ENCODE data around the gene CNTN5.

Gene CNTN5

DNA sequence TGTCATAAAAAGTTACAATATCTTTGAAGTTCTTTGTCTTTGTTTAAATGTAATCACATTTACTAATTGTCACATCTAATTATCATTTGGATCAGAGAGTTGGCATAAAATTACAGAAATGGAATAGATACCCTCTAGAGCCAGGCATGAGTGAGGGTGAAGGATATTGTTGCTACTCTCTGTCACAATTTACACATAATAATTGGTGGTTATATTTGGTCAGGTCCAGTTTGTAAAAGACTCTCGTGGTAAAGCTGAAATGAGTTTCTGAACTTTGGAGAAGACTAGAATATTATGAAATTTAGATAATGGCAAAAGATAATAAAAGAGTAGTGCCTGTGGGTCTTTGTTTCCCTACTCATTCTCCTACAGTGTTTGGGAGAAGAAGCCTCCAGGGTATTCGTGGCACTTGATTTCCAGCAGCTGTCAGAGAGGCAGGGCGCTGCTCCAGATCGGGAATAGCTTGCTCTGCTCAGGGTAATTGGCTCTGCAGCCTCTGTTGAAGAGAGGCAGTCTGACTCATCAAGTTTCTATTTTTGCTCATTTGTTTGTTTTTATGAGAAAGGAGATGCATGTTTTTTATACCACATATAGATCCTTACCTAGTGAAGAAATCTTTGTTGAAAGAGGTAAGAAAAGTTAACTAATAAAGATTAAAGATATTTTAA lies 349.9 kb downstream of the CNTN5 start:
- no peaks in the 10 kb centered on the region for H3K4me1 ChIP-seq (ENCODE audit: control insufficient read depth in 1 of 2, insufficient read depth in 2 of 2, low read length in 2 of 2)
- H4K91ac ChIP-seq (ENCODE audit: low read depth, low read length) = no peak overlapping the region
- no peak overlapping the region for H3K27ac ChIP-seq (ENCODE audit: low read depth, low read length)
- no peaks in the 10 kb centered on the region for H3K27me3 ChIP-seq (ENCODE audit: insufficient read depth, low read length)
- no peak overlapping the region for H3K9ac ChIP-seq (ENCODE audit: low read length)
- H3K9me3 ChIP-seq (ENCODE audit: insufficient read depth, low read depth, low read length) = no peaks in the 10 kb centered on the region
- peak; percentile 27 to 45 for DNase-seq
- no peak overlapping the region for H2BK5ac ChIP-seq (ENCODE audit: low read depth, low read length, poor library complexity)
- H2BK120ac ChIP-seq (ENCODE audit: insufficient read depth, low read length, poor library complexity) = no peak overlapping the region
- H3K4me3 ChIP-seq (ENCODE audit: low read depth, low read length) = no peak overlapping the region
- no peak overlapping the region for H4K12ac ChIP-seq (ENCODE audit: low read depth, low read length)
- H2BK12ac ChIP-seq (ENCODE audit: low read length) = no peak overlapping the region
- no peak overlapping the region for H4K8ac ChIP-seq (ENCODE audit: low read depth, low read length)
- H3K23ac ChIP-seq (ENCODE audit: low read length) = no peak overlapping the region
- H3K4me2 ChIP-seq (ENCODE audit: low read length) = no peak overlapping the region
- H3K14ac ChIP-seq (ENCODE audit: low read length) = no peak overlapping the region
- H3K4ac ChIP-seq (ENCODE audit: low read depth, low read length) = no peak overlapping the region
- H3K18ac ChIP-seq (ENCODE audit: low read length) = no peak overlapping the region
- WGBS (ENCODE audit: extremely low coverage, insufficient coverage, insufficient read length) = no CpG with 5 or more reads among the region's 4 CpGs
- H2AFZ ChIP-seq (ENCODE audit: insufficient read depth, low read length, poor library complexity) = no peak overlapping the region
- H2AK5ac ChIP-seq (ENCODE audit: low read length) = no peak overlapping the region
- no peaks in the 10 kb centered on the region for H3K79me1 ChIP-seq (ENCODE audit: low read length)
- H3K36me3 ChIP-seq (ENCODE audit: control insufficient read depth in 1 of 2, insufficient read depth in 2 of 2, low read length in 2 of 2) = no peaks in the 10 kb centered on the region
- H3K79me2 ChIP-seq (ENCODE audit: control insufficient read depth, insufficient read depth, low read length, poor library complexity) = no peaks in the 10 kb centered on the region

DNA sequence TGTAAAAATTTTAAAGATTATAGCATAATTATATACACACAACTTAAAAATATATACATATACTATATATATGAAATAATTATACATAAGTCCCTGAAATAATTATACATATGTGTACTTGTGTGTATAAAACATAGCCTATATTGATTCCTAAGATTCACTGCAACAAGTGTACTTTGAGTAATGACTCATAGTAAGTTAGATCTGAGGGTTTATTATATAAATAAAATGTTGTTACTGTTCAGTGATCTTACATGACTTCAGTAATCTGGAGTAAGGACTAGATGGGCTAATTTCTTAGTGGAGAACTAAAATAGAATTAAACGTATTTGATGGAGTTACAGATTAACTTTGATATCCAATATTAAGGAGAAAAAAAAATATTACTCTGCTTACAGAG lies 350.5 kb downstream of the CNTN5 start:
- no CpG with 5 or more reads among the region's 1 CpG for WGBS (ENCODE audit: extremely low coverage, insufficient coverage, insufficient read length)
- no peak overlapping the region for H4K8ac ChIP-seq (ENCODE audit: low read depth, low read length)
- H3K23ac ChIP-seq (ENCODE audit: low read length) = no peak overlapping the region

DNA sequence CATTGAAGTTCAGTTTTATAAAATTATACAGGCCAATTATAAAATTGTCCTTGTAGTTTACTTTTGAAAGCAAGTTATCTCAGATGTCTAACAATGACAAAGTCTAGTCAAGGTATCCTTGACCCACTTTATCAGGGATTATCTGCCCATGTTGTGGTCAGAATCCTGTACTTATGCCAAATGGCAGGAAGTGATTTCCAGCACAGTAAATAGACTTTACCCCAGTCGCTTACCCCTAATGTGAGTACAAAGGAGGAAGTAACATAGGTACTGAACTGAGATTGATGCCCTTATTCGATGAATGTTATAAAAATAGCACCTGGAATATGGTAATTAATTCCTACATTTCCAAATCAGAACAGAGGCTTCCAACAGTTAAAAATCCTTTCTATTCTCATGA lies 355.7 kb downstream of the CNTN5 start:
- Histone ChIP-seq H3K14ac (ENCODE audit: low read length) (no peak overlapping the region), H3K4me1 (ENCODE audit: control insufficient read depth in 1 of 2, insufficient read depth in 2 of 2, low read length in 2 of 2) (no peaks in the 10 kb centered on the region), H2AK5ac (ENCODE audit: low read length) (no peak overlapping the region), H3K79me2 (ENCODE audit: control insufficient read depth, insufficient read depth, low read length, poor library complexity) (no peaks in the 10 kb centered on the region), H3K36me3 (ENCODE audit: control insufficient read depth in 1 of 2, insufficient read depth in 2 of 2, low read length in 2 of 2) (no peaks in the 10 kb centered on the region), H2AFZ (ENCODE audit: insufficient read depth, low read length, poor library complexity) (no peak overlapping the region), H4K91ac (ENCODE audit: low read depth, low read length) (no peak overlapping the region), H3K18ac (ENCODE audit: low read length) (no peak overlapping the region), H2BK12ac (ENCODE audit: low read length) (no peak overlapping the region), H2BK5ac (ENCODE audit: low read depth, low read length, poor library complexity) (no peak overlapping the region), H3K27ac (ENCODE audit: low read depth, low read length) (no peak overlapping the region), H3K4me2 (ENCODE audit: low read length) (no peak overlapping the region), H2BK120ac (ENCODE audit: insufficient read depth, low read length, poor library complexity) (no peak overlapping the region), H3K23ac (ENCODE audit: low read length) (no peak overlapping the region), H4K8ac (ENCODE audit: low read depth, low read length) (no peak overlapping the region), H3K9me3 (ENCODE audit: insufficient read depth, low read depth, low read length) (no peaks in the 10 kb centered on the region), H4K12ac (ENCODE audit: low read depth, low read length) (no peak overlapping the region), H3K9ac (ENCODE audit: low read length) (no peak overlapping the region), H3K27me3 (ENCODE audit: insufficient read depth, low read length) (no peaks in the 10 kb centered on the region), H3K4me3 (ENCODE audit: low read depth, low read length) (no peak overlapping the region), H3K79me1 (ENCODE audit: low read length) (no peaks in the 10 kb centered on the region), H3K4ac (ENCODE audit: low read depth, low read length) (no peak overlapping the region)
- DNase-seq = no peak
- WGBS (ENCODE audit: extremely low coverage, insufficient coverage, insufficient read length) = no CpG with 5 or more reads among the region's 2 CpGs

More for the DNA sequence above, 350.5 kb downstream of the CNTN5 start:
- H3K36me3 ChIP-seq (ENCODE audit: control insufficient read depth in 1 of 2, insufficient read depth in 2 of 2, low read length in 2 of 2) = no peaks in the 10 kb centered on the region
- no peak overlapping the region for H2AFZ ChIP-seq (ENCODE audit: insufficient read depth, low read length, poor library complexity)
- H3K27me3 ChIP-seq (ENCODE audit: insufficient read depth, low read length) = no peaks in the 10 kb centered on the region
- no peak overlapping the region for H3K4ac ChIP-seq (ENCODE audit: low read depth, low read length)
- H3K4me3 ChIP-seq (ENCODE audit: low read depth, low read length) = no peak overlapping the region
- H3K79me2 ChIP-seq (ENCODE audit: control insufficient read depth, insufficient read depth, low read length, poor library complexity) = no peaks in the 10 kb centered on the region
- no peak overlapping the region for H4K12ac ChIP-seq (ENCODE audit: low read depth, low read length)
- no peak overlapping the region for H2BK12ac ChIP-seq (ENCODE audit: low read length)
- H3K14ac ChIP-seq (ENCODE audit: low read length) = no peak overlapping the region
- H3K9me3 ChIP-seq (ENCODE audit: insufficient read depth, low read depth, low read length) = no peaks in the 10 kb centered on the region
- no peak overlapping the region for H4K91ac ChIP-seq (ENCODE audit: low read depth, low read length)
- H3K18ac ChIP-seq (ENCODE audit: low read length) = no peak overlapping the region
- no peak for DNase-seq
- no peak overlapping the region for H2BK5ac ChIP-seq (ENCODE audit: low read depth, low read length, poor library complexity)
- H3K79me1 ChIP-seq (ENCODE audit: low read length) = no peaks in the 10 kb centered on the region
- no peak overlapping the region for H2BK120ac ChIP-seq (ENCODE audit: insufficient read depth, low read length, poor library complexity)
- no peak overlapping the region for H3K4me2 ChIP-seq (ENCODE audit: low read length)
- H3K9ac ChIP-seq (ENCODE audit: low read length) = no peak overlapping the region
- no peak overlapping the region for H3K27ac ChIP-seq (ENCODE audit: low read depth, low read length)
- no peaks in the 10 kb centered on the region for H3K4me1 ChIP-seq (ENCODE audit: control insufficient read depth in 1 of 2, insufficient read depth in 2 of 2, low read length in 2 of 2)
- H2AK5ac ChIP-seq (ENCODE audit: low read length) = no peak overlapping the region

DNA sequence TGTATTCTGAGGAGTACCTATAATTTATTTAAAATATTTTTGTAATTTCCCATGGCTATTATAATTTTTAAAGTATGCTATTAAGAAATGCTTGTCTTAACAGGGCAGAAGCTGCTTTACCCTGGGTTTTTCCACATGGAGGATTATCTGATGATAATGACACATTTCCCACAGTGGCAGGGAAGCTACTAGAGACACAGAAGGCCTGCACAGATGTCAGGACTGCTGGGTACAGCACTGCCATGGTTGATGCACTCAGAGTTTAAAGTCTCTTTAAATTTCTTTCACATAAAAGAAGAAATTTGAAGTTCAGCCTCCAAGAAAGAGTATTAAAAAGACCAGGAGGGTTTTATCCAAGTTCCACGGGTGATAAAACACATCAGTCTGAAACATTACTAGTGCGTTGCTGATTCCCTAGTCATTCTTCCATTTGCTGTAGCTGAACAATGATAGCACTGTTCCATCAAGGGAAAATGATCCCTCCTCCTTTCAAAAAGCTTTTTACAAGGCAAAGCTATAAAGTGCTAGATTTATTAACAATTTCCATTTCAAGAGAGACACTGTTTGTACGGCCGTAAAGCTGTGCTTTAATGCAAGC lies 363.0 kb downstream of the CNTN5 start:
- Histone ChIP-seq H2AK5ac (ENCODE audit: low read length) (no peak overlapping the region), H2BK120ac (ENCODE audit: insufficient read depth, low read length, poor library complexity) (no peak overlapping the region), H3K9ac (ENCODE audit: low read length) (no peak overlapping the region), H3K27ac (ENCODE audit: low read depth, low read length) (no peak overlapping the region), H4K8ac (ENCODE audit: low read depth, low read length) (no peak overlapping the region), H3K4me3 (ENCODE audit: low read depth, low read length) (no peak overlapping the region), H3K18ac (ENCODE audit: low read length) (no peak overlapping the region), H3K14ac (ENCODE audit: low read length) (no peak overlapping the region), H3K79me1 (ENCODE audit: low read length) (no peaks in the 10 kb centered on the region), H3K4me2 (ENCODE audit: low read length) (no peak overlapping the region), H4K12ac (ENCODE audit: low read depth, low read length) (no peak overlapping the region), H4K91ac (ENCODE audit: low read depth, low read length) (no peak overlapping the region), H2BK12ac (ENCODE audit: low read length) (no peak overlapping the region), H3K4ac (ENCODE audit: low read depth, low read length) (no peak overlapping the region), H3K36me3 (ENCODE audit: control insufficient read depth in 1 of 2, insufficient read depth in 2 of 2, low read length in 2 of 2) (no peaks in the 10 kb centered on the region), H3K79me2 (ENCODE audit: control insufficient read depth, insufficient read depth, low read length, poor library complexity) (no peaks in the 10 kb centered on the region), H3K4me1 (ENCODE audit: control insufficient read depth in 1 of 2, insufficient read depth in 2 of 2, low read length in 2 of 2) (no peaks in the 10 kb centered on the region), H2BK5ac (ENCODE audit: low read depth, low read length, poor library complexity) (no peak overlapping the region), H3K27me3 (ENCODE audit: insufficient read depth, low read length) (no peaks in the 10 kb centered on the region), H2AFZ (ENCODE audit: insufficient read depth, low read length, poor library complexity) (no peak overlapping the region), H3K9me3 (ENCODE audit: insufficient read depth, low read depth, low read length) (no peaks in the 10 kb centered on the region), H3K23ac (ENCODE audit: low read length) (no peak overlapping the region)
- WGBS (ENCODE audit: extremely low coverage, insufficient coverage, insufficient read length) = no CpG with 5 or more reads among the region's 4 CpGs
- DNase-seq = no peak
